Left lobe of liver (tissue), 2 donors: ENCODE measurements around the gene BFSP2. TPM values are rescaled to one million over a fixed set of nuclear protein-coding genes. Genes with fewer than 3 reads are reported as not detected.
"Not testable (repeated sequence)": the region's sequence is repeated elsewhere in the genome, so short reads cannot be mapped to it uniquely, and the experiment has no call there.

Source experiments
- ATAC-seq: fragments of 200-7000 bp; cut with Tn5 transposase; one replicate; pipeline ENCODE4 v1.9.1; 2020; ENCODE audit warnings: mild to moderate bottlenecking, moderate library complexity
- DNase-seq: peaks from one replicate; pipeline ENCODE4 v3.0.0-alpha.2; 2020; ENCODE audit warnings: low spot score
- total RNA-seq: library from RNA; stranded (reverse); gene quantifications from one replicate; pipeline ENCODE4 v1.2.1, GENCODE V29; 2021
- donor health status: DM: no; HTN: no; CAD: no; lungs with moderate emphysema.
- donor health status: DM: no; HTN: yes; CAD: no.

The BFSP2 gene
- total RNA-seq, 1 donor from 2014 or later, result not detected

- DNase-seq (no peak), ATAC-seq (no peak)
Observed at GRCh38 chr3:133476971-133477375, 77.1 kb downstream of the BFSP2 start.

- DNase-seq, result no peak
- no peak for ATAC-seq
Observed at GRCh38 chr3:133477487-133477886, 77.6 kb downstream of the BFSP2 start.

- ATAC-seq (no peak), DNase-seq (no peak)
Observed at GRCh38 chr3:133478624-133479023, 78.8 kb downstream of the BFSP2 start.

- ATAC-seq (no peak), DNase-seq (no peak)
Observed at GRCh38 chr3:133479401-133479800, 79.5 kb downstream of the BFSP2 start.

GRCh38 chr3:133479895-133480669 lies 80.2 kb downstream of the BFSP2 start:
- ATAC-seq (no peak), DNase-seq (no peak)

GRCh38 chr3:133482474-133482873 lies 82.6 kb downstream of the BFSP2 start:
- DNase-seq, ATAC-seq: not testable (repeated sequence)

- DNase-seq (no peak), ATAC-seq (no peak)
Observed at GRCh38 chr3:133486658-133487057, 86.8 kb downstream of the BFSP2 start.

- DNase-seq, result no peak
- ATAC-seq, result no peak
Observed at GRCh38 chr3:133487204-133487603, 87.3 kb downstream of the BFSP2 start.

GRCh38 chr3:133487920-133488540 lies 88.2 kb downstream of the BFSP2 start:
- ATAC-seq (peak; percentile 76), DNase-seq (no peak)

- DNase-seq (no peak), ATAC-seq (peak; percentile 74)
Observed at GRCh38 chr3:133488785-133489367, 89.0 kb downstream of the BFSP2 start.

- DNase-seq (no peak), ATAC-seq (no peak)
Observed at GRCh38 chr3:133489466-133490085, 89.7 kb downstream of the BFSP2 start.

- DNase-seq, result no peak
- no peak for ATAC-seq
Observed at GRCh38 chr3:133490468-133491351, 90.9 kb downstream of the BFSP2 start.

GRCh38 chr3:133491481-133492059 lies 91.7 kb downstream of the BFSP2 start:
- DNase-seq (no peak), ATAC-seq (no peak)

GRCh38 chr3:133492159-133492741 lies 92.4 kb downstream of the BFSP2 start:
- no peak for DNase-seq
- no peak for ATAC-seq

- DNase-seq (no peak), ATAC-seq (peak; percentile 51)
Observed at GRCh38 chr3:133494469-133494868, 94.6 kb downstream of the BFSP2 start.

GRCh38 chr3:133502542-133502941 lies 102.7 kb downstream of the BFSP2 start:
- ATAC-seq, DNase-seq: not testable (repeated sequence)

- ATAC-seq, result no peak
- no peak for DNase-seq
Observed at GRCh38 chr3:133503409-133503808, 103.6 kb downstream of the BFSP2 start.

GRCh38 chr3:133504736-133505135 lies 104.9 kb downstream of the BFSP2 start:
- ATAC-seq (no peak), DNase-seq (no peak)

GRCh38 chr3:133505813-133506212 lies 106.0 kb downstream of the BFSP2 start:
- ATAC-seq (peak; percentile 72), DNase-seq (no peak)
